Measurements from ENCODE around the gene NOTCH2. TPM values are rescaled to one million over a fixed set of nuclear protein-coding genes. Genes with fewer than 3 reads are reported as not detected.
"Not testable (repeated sequence)": the region's sequence is repeated elsewhere in the genome, so short reads cannot be mapped to it uniquely, and the experiment has no call there.

The NOTCH2 gene
- total RNA-seq, 5 donors from 2014 or later (not counting 1 experiment from before 2014, with no cell fraction given): 66.4 to 88.5 (median 77.8) TPM

- H3K9me3 Mint-ChIP-seq; H3K4me3 ChIP-seq (ENCODE audit: control insufficient read depth in 1 of 2, extremely low read depth in 1 of 2, low read length in 1 of 2); DNase-seq; H3K9me3 ChIP-seq; POLR2A ChIA-PET; H3K27me3 Mint-ChIP-seq; H3K27ac Mint-ChIP-seq; H3K27me3 ChIP-seq (replicated peaks in 1 of 2; ENCODE audit: control insufficient read depth in 2 of 2, extremely low read depth in 1 of 2, insufficient read depth in 2 of 2, low read length in 1 of 2); H3K4me1 ChIP-seq (ENCODE audit: control insufficient read depth in 1 of 2, extremely low read depth in 1 of 2, insufficient read depth in 2 of 2, low read length in 2 of 2); H3K36me3 ChIP-seq (ENCODE audit: control insufficient read depth in 2 of 2, extremely low read depth in 1 of 2, insufficient read depth in 1 of 2, low read length in 1 of 2); H3K27ac ChIP-seq (ENCODE audit: low read length); CTCF ChIA-PET; H3K4me3 Mint-ChIP-seq; H3K36me3 Mint-ChIP-seq: not testable (repeated sequence)
- no CpG with 5 or more reads among the region's 6 CpGs for WGBS (ENCODE audit: insufficient coverage)
- peak; percentile 78 to 84 (median 78) for ATAC-seq (replicated peaks in 1 of 4)
- peaks cover 2 to 13% (median 4%) of the 10 kb centered on the region in 3 donors for H3K4me1 Mint-ChIP-seq
These were observed 29.7 kb upstream of the NOTCH2 start for GRCh38 chr1:120098986-120099759.

GRCh38 chr1:120096981-120097545 lies 27.6 kb upstream of the NOTCH2 start:
- H3K9me3 Mint-ChIP-seq; ATAC-seq (replicated peaks in 1 of 4); H3K27me3 ChIP-seq (replicated peaks in 1 of 2; ENCODE audit: control insufficient read depth in 2 of 2, extremely low read depth in 1 of 2, insufficient read depth in 2 of 2, low read length in 1 of 2); H3K4me1 ChIP-seq (ENCODE audit: control insufficient read depth in 1 of 2, extremely low read depth in 1 of 2, insufficient read depth in 2 of 2, low read length in 2 of 2); H3K27ac ChIP-seq (ENCODE audit: low read length); POLR2A ChIA-PET; H3K27ac Mint-ChIP-seq; H3K27me3 Mint-ChIP-seq; H3K36me3 ChIP-seq (ENCODE audit: control insufficient read depth in 2 of 2, extremely low read depth in 1 of 2, insufficient read depth in 1 of 2, low read length in 1 of 2); CTCF ChIA-PET; H3K4me3 ChIP-seq (ENCODE audit: control insufficient read depth in 1 of 2, extremely low read depth in 1 of 2, low read length in 1 of 2); H3K36me3 Mint-ChIP-seq; H3K9me3 ChIP-seq; H3K4me3 Mint-ChIP-seq; DNase-seq: not testable (repeated sequence)
- peaks cover 2 to 13% (median 4%) of the 10 kb centered on the region in 3 donors for H3K4me1 Mint-ChIP-seq
- WGBS (ENCODE audit: insufficient coverage): no CpG with 5 or more reads among the region's 1 CpG

- H3K4me1 ChIP-seq (ENCODE audit: control insufficient read depth in 1 of 2, extremely low read depth in 1 of 2, insufficient read depth in 2 of 2, low read length in 2 of 2); POLR2A ChIA-PET; H3K4me3 Mint-ChIP-seq; H3K27ac ChIP-seq (ENCODE audit: low read length); H3K27ac Mint-ChIP-seq; H3K9me3 ChIP-seq; ATAC-seq (replicated peaks in 1 of 4); H3K27me3 Mint-ChIP-seq; H3K4me1 Mint-ChIP-seq; H3K36me3 Mint-ChIP-seq; H3K9me3 Mint-ChIP-seq; DNase-seq; H3K36me3 ChIP-seq (ENCODE audit: control insufficient read depth in 2 of 2, extremely low read depth in 1 of 2, insufficient read depth in 1 of 2, low read length in 1 of 2); H3K27me3 ChIP-seq (replicated peaks in 1 of 2; ENCODE audit: control insufficient read depth in 2 of 2, extremely low read depth in 1 of 2, insufficient read depth in 2 of 2, low read length in 1 of 2); CTCF ChIA-PET; H3K4me3 ChIP-seq (ENCODE audit: control insufficient read depth in 1 of 2, extremely low read depth in 1 of 2, low read length in 1 of 2): not testable (repeated sequence)
- no CpG with 5 or more reads among the region's 4 CpGs for WGBS (ENCODE audit: insufficient coverage)
These were observed 24.2 kb upstream of the NOTCH2 start for GRCh38 chr1:120093548-120094181.

GRCh38 chr1:120092232-120093218 lies 23.1 kb upstream of the NOTCH2 start:
- H3K27me3 Mint-ChIP-seq; H3K4me3 Mint-ChIP-seq; H3K27me3 ChIP-seq (replicated peaks in 1 of 2; ENCODE audit: control insufficient read depth in 2 of 2, extremely low read depth in 1 of 2, insufficient read depth in 2 of 2, low read length in 1 of 2); H3K27ac Mint-ChIP-seq; H3K4me3 ChIP-seq (ENCODE audit: control insufficient read depth in 1 of 2, extremely low read depth in 1 of 2, low read length in 1 of 2); H3K36me3 Mint-ChIP-seq; H3K9me3 ChIP-seq; H3K27ac ChIP-seq (ENCODE audit: low read length); ATAC-seq (replicated peaks in 1 of 4); CTCF ChIA-PET; H3K9me3 Mint-ChIP-seq; POLR2A ChIA-PET; H3K4me1 ChIP-seq (ENCODE audit: control insufficient read depth in 1 of 2, extremely low read depth in 1 of 2, insufficient read depth in 2 of 2, low read length in 2 of 2); DNase-seq; H3K36me3 ChIP-seq (ENCODE audit: control insufficient read depth in 2 of 2, extremely low read depth in 1 of 2, insufficient read depth in 1 of 2, low read length in 1 of 2): not testable (repeated sequence)
- H3K4me1 Mint-ChIP-seq: peaks cover 4 to 12% (median 6%) of the 10 kb centered on the region in 3 donors
- 100% methylated on average over 1 of the region's 4 CpGs for WGBS (ENCODE audit: insufficient coverage)

- H3K27me3 ChIP-seq (replicated peaks in 1 of 2; ENCODE audit: control insufficient read depth in 2 of 2, extremely low read depth in 1 of 2, insufficient read depth in 2 of 2, low read length in 1 of 2); CTCF ChIA-PET; H3K9me3 ChIP-seq; ATAC-seq (replicated peaks in 1 of 4); DNase-seq; H3K4me1 ChIP-seq (ENCODE audit: control insufficient read depth in 1 of 2, extremely low read depth in 1 of 2, insufficient read depth in 2 of 2, low read length in 2 of 2); H3K9me3 Mint-ChIP-seq; POLR2A ChIA-PET; H3K36me3 ChIP-seq (ENCODE audit: control insufficient read depth in 2 of 2, extremely low read depth in 1 of 2, insufficient read depth in 1 of 2, low read length in 1 of 2); H3K36me3 Mint-ChIP-seq; H3K4me3 ChIP-seq (ENCODE audit: control insufficient read depth in 1 of 2, extremely low read depth in 1 of 2, low read length in 1 of 2); H3K27ac Mint-ChIP-seq; H3K27ac ChIP-seq (ENCODE audit: low read length); H3K27me3 Mint-ChIP-seq; H3K4me3 Mint-ChIP-seq: not testable (repeated sequence)
- no CpG with 5 or more reads among the region's 1 CpG for WGBS (ENCODE audit: insufficient coverage)
- H3K4me1 Mint-ChIP-seq: peaks cover 6 to 14% (median 8%) of the 10 kb centered on the region in 3 donors
These were observed 21.4 kb upstream of the NOTCH2 start for GRCh38 chr1:120090830-120091229.

GRCh38 chr1:120087959-120088358 lies 18.5 kb upstream of the NOTCH2 start:
- H3K4me3 Mint-ChIP-seq; H3K36me3 Mint-ChIP-seq; CTCF ChIA-PET; H3K36me3 ChIP-seq (ENCODE audit: control insufficient read depth in 2 of 2, extremely low read depth in 1 of 2, insufficient read depth in 1 of 2, low read length in 1 of 2); H3K27me3 Mint-ChIP-seq; H3K27ac ChIP-seq (ENCODE audit: low read length); POLR2A ChIA-PET; H3K9me3 ChIP-seq; H3K4me3 ChIP-seq (ENCODE audit: control insufficient read depth in 1 of 2, extremely low read depth in 1 of 2, low read length in 1 of 2); H3K27me3 ChIP-seq (replicated peaks in 1 of 2; ENCODE audit: control insufficient read depth in 2 of 2, extremely low read depth in 1 of 2, insufficient read depth in 2 of 2, low read length in 1 of 2); H3K4me1 ChIP-seq (ENCODE audit: control insufficient read depth in 1 of 2, extremely low read depth in 1 of 2, insufficient read depth in 2 of 2, low read length in 2 of 2); H3K9me3 Mint-ChIP-seq: not testable (repeated sequence)
- Mint-ChIP-seq H3K27ac (peak overlapping the region; percentile 44 to 66), H3K4me1 (peaks cover 6 to 16% (median 8%) of the 10 kb centered on the region in 3 donors)
- DNase-seq (peak in 9 of 35 experiments; percentile 1 to 36 (median 5)), ATAC-seq (replicated peaks in 1 of 4) (peak; percentile 94 to 98 (median 96))
- WGBS (ENCODE audit: insufficient coverage): 13% methylated on average over 3 of the region's 4 CpGs
